22Rv1 (cell line): ENCODE data around the gene GRM7.

Source experiments
- ZFX ChIP-seq: fragments of 450-650 bp; IDR thresholded peaks from 2 replicates; pipeline ENCODE4 v1.6.1; 2017; ENCODE audit warnings: antibody characterized with exemption, borderline replicate concordance
- TF ChIP-seq, protein P1 (sequence below): fragments of 450-650 bp; IDR thresholded peaks from 2 replicates; pipeline ENCODE4 v1.5.1; 2017; ENCODE audit warnings: mild to moderate bottlenecking

GRCh38 chr3:7410782-7411181 is 549.9 kb downstream of the GRM7 start:
- no peak for TF ChIP-seq ZFX
- TF ChIP-seq, protein P1, sequence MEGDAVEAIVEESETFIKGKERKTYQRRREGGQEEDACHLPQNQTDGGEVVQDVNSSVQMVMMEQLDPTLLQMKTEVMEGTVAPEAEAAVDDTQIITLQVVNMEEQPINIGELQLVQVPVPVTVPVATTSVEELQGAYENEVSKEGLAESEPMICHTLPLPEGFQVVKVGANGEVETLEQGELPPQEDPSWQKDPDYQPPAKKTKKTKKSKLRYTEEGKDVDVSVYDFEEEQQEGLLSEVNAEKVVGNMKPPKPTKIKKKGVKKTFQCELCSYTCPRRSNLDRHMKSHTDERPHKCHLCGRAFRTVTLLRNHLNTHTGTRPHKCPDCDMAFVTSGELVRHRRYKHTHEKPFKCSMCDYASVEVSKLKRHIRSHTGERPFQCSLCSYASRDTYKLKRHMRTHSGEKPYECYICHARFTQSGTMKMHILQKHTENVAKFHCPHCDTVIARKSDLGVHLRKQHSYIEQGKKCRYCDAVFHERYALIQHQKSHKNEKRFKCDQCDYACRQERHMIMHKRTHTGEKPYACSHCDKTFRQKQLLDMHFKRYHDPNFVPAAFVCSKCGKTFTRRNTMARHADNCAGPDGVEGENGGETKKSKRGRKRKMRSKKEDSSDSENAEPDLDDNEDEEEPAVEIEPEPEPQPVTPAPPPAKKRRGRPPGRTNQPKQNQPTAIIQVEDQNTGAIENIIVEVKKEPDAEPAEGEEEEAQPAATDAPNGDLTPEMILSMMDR, result no peak
